HepG2 (cell line): ENCODE data around the gene KIF3C. TPM values are rescaled to one million over a fixed set of nuclear protein-coding genes. Genes with fewer than 3 reads are reported as not detected.

Experiments
- ATAC-seq: fragments of 200-7000 bp; cut with Tn5 transposase; 3 replicates; pipeline ENCODE4 v1.9.1; 2020; ENCODE audit warnings: mild to moderate bottlenecking, moderate library complexity
- BruUV-seq: library from RNA; stranded (reverse); fragments of 400-500 nt; replicated peaks from 2 replicates; lab custom pipeline; 2021; lab: Mats Ljungman, UMichigan
- CTCF ChIA-PET: fragments of 300-600 bp; formaldehyde crosslinking; extraction: SDS; loops from one replicate; lab custom pipeline; 2021; ENCODE audit warnings: low total read pairs, inconsistent platforms, low intra/inter-chr PET ratio; lab: Yijun Ruan, JAX
- POLR2A ChIA-PET: fragments of 350-600 bp; sonication (Branson Sonifier 250); formaldehyde crosslinking; loops from one replicate; lab custom pipeline; 2020; ENCODE audit warnings: antibody characterized with exemption, inconsistent platforms; lab: Yijun Ruan, JAX
- DNase-seq: peaks from one replicate; pipeline ENCODE4 v3.0.0-alpha.2; 2015; ENCODE audit warnings: low spot score
- FAIRE-seq: peaks from 3 replicates; lab custom pipeline; 2011; peaks lifted over from hg19 to GRCh38; lab: Jason Lieb, UNC
- H2AFZ ChIP-seq: one replicate; pipeline ENCODE4 v1.6.1; 2011; ENCODE audit warnings: low read length, inconsistent platforms
- H3K27ac ChIP-seq: fragments of 300-600 bp; 3 replicates; pipeline ENCODE4 v1.8.0; 2011; ENCODE audit warnings: mixed run types, mild to moderate bottlenecking, mixed read lengths, low read length, inconsistent platforms; ENCODE audit not compliant: insufficient read depth; ENCODE audit errors: extremely low read length
- H3K27me3 ChIP-seq, 2 experiments: fragments of 200-600 bp in 1 of 2; 2 replicates in 1 of 2; 3 replicates in 1 of 2; pipeline versions ENCODE4 v1.6.0 to v1.8.0; 2011; ENCODE audit warnings: low read length in 2 of 2, mild to moderate bottlenecking in 2 of 2, moderate library complexity in 2 of 2, inconsistent platforms in 1 of 2; ENCODE audit not compliant: insufficient read depth in 2 of 2, control insufficient read depth in 1 of 2
- H3K36me3 ChIP-seq, 2 experiments: fragments of 200-600 bp in 1 of 2; replicated peaks in 1 of 2; 2 replicates in 1 of 2; 3 replicates in 1 of 2; pipeline versions ENCODE4 v1.5.1 to v1.8.0; 2011; ENCODE audit warnings: low read length in 2 of 2, inconsistent platforms in 1 of 2; ENCODE audit not compliant: insufficient read depth in 2 of 2, control insufficient read depth in 1 of 2
- H3K4me1 ChIP-seq: 2 replicates; pipeline ENCODE4 v1.5.1; 2012; ENCODE audit warnings: low read length, inconsistent platforms; ENCODE audit not compliant: insufficient read depth
- H3K4me2 ChIP-seq: 2 replicates; pipeline ENCODE4 v1.6.0; 2011; ENCODE audit warnings: low read depth, low read length, inconsistent platforms
- H3K4me3 ChIP-seq, 3 experiments: fragments of 200-600 bp in 1 of 3; sonication (generic), shearing (Covaris generic) in 1 of 3; replicated peaks in 1 of 3; 2 replicates each; pipeline ENCODE4 v1.5.1; 2011 to 2016; ENCODE audit warnings: low read length in 3 of 3, inconsistent platforms in 2 of 3, low read depth in 2 of 3, mild to moderate bottlenecking in 2 of 3, control low read depth in 1 of 3, mixed read lengths in 1 of 3; ENCODE audit not compliant: insufficient read depth in 1 of 3
- H3K79me2 ChIP-seq: one replicate; pipeline ENCODE4 v1.6.1; 2011; ENCODE audit warnings: low read length, inconsistent platforms; ENCODE audit not compliant: insufficient read depth
- H3K9ac ChIP-seq: 2 replicates; pipeline ENCODE4 v1.6.0; 2011; ENCODE audit warnings: mild to moderate bottlenecking, low read depth, low read length, inconsistent platforms; ENCODE audit not compliant: insufficient read depth
- H3K9me3 ChIP-seq: 2 replicates; pipeline ENCODE4 v1.5.1; 2012; ENCODE audit warnings: mild to moderate bottlenecking, low read length
- H4K20me1 ChIP-seq: 2 replicates; pipeline ENCODE4 v1.6.0; 2011; ENCODE audit warnings: inconsistent platforms, mild to moderate bottlenecking, low read length, moderate library complexity; ENCODE audit not compliant: insufficient read depth
- CENPT ChIP-seq: sonication (generic); formaldehyde crosslinking; IDR thresholded peaks from 2 replicates; pipeline ENCODE4 v1.8.0; 2022; ENCODE audit warnings: low read depth, mild to moderate bottlenecking, moderate library complexity, missing genetic modification reagents
- ETV5 ChIP-seq: IDR thresholded peaks from 2 replicates; pipeline ENCODE4 v1.6.1; 2018; ENCODE audit warnings: missing biosample characterization, missing genetic modification reagents, inconsistent platforms, borderline replicate concordance
- GTF2F1 ChIP-seq: fragments of 150-350 bp; IDR thresholded peaks from 2 replicates; pipeline ENCODE4 v1.6.1; 2014; ENCODE audit warnings: low read length
- KMT2B ChIP-seq: IDR thresholded peaks from 2 replicates; pipeline ENCODE4 v1.6.1; 2016; ENCODE audit warnings: missing genetic modification reagents, missing compliant biosample characterization
- POGZ ChIP-seq: sonication (generic); formaldehyde crosslinking; IDR thresholded peaks from 2 replicates; pipeline ENCODE4 v1.4.0; 2020; ENCODE audit warnings: mild to moderate bottlenecking, missing genetic modification reagents
- TRIM22 ChIP-seq: fragments of 450-650 bp; IDR thresholded peaks from 2 replicates; pipeline ENCODE4 v1.6.1; 2017
- ZFP91 ChIP-seq: sonication (generic); formaldehyde crosslinking; IDR thresholded peaks from 2 replicates; pipeline ENCODE4 v1.9.0; 2022; ENCODE audit warnings: missing genetic modification reagents, mild to moderate bottlenecking, borderline replicate concordance
- ZNF3 ChIP-seq: IDR thresholded peaks from 2 replicates; pipeline ENCODE4 v1.7.0; 2017; ENCODE audit warnings: inconsistent platforms
- ZNF430 ChIP-seq: sonication (generic); formaldehyde crosslinking; IDR thresholded peaks from 2 replicates; pipeline ENCODE4 v1.9.0; 2021; ENCODE audit warnings: mild to moderate bottlenecking, missing genetic modification reagents
- ZNF567 ChIP-seq: sonication (generic); formaldehyde crosslinking; IDR thresholded peaks from 2 replicates; pipeline ENCODE4 v1.8.1; 2023; ENCODE audit warnings: mild to moderate bottlenecking, missing genetic modification reagents, borderline replicate concordance
- ZSCAN31 ChIP-seq: sonication (generic); formaldehyde crosslinking; IDR thresholded peaks from 2 replicates; pipeline ENCODE4 v1.5.0; 2020; ENCODE audit warnings: low read depth, mild to moderate bottlenecking, missing genetic modification reagents
- WGBS: methylation state at CpG from one replicate; pipeline ENCODE4 v1.1.6; 2017; ENCODE audit warnings: low lambda C conversion rate; 5-methylcytosine and 5-hydroxymethylcytosine counted together
- in situ Hi-C: cut with HindIII; loops from 2 replicates; pipeline ENCODE4 v1.10.0; 2017; ENCODE audit warnings: low pct_unique_long_range_greater_than_20kb; ENCODE audit not compliant: extremely low pct_ligation_motif_present
- intact Hi-C: fragments of 100-400 bp; cut with micrococcal nuclease; formaldehyde crosslinking; loops from one replicate; pipeline ENCODE4 v1.10.0; 2022; ENCODE audit not compliant: unreplicated experiment
- polyA plus RNA-seq, 8 experiments: library from polyadenylated mRNA; depleted of rRNA in 3 of 8; stranded (reverse) in 7 of 8; unstranded in 1 of 8; fragments of >200 nt; fragmentation: Illumina TruSeq in 4 of 8; extraction: Trizol in 4 of 8; gene quantifications; 2 replicates each; pipeline versions ENCODE4 v1.2.1 to v1.2.3, GENCODE V29; 2011 to 2016; ENCODE audit warnings: low read depth in 4 of 8, missing spikeins in 1 of 8, mixed read lengths in 1 of 8; ENCODE audit not compliant: insufficient read depth in 1 of 8
- total RNA-seq, 5 experiments: library from RNA; depleted of rRNA; stranded (reverse); fragments of >200 nt; fragmentation: Illumina TruSeq; extraction: Trizol; gene quantifications; 2 replicates each; pipeline ENCODE4 v1.2.3, GENCODE V29; 2016; ENCODE audit warnings: low read depth in 1 of 5

The KIF3C gene
- total and polyA plus RNA-seq, 2 of the 13 experiments (the other 11 are each of a cell fraction or from before 2014, with no cell fraction given): 3.6 to 4.9 TPM

- intact Hi-C loops: loop anchor here (10.0 kb wide), 1 partner anchor 80 kb away; no protein-coding TSS in a partner anchor
- H3K27ac ChIP-seq: no peak overlapping the region
- no peaks in the 10 kb centered on the region for H3K9me3 ChIP-seq
- H3K4me3 ChIP-seq: no peak overlapping the region
- no peak overlapping the region for H3K9ac ChIP-seq
- in situ Hi-C loops: loop anchor here (25.0 kb wide), 1 partner anchor 343 kb away; the partner anchor contains the start of genes ADGRF3 and SELENOI
- no peak overlapping the region for H3K4me2 ChIP-seq
- H3K27me3 ChIP-seq: peaks cover 0 to 1% of the 10 kb centered on the region in 2 experiments; a peak in 1 of 5 replicates
- DNase-seq: no peak
- H3K4me1 ChIP-seq: peaks cover 51% of the 10 kb centered on the region
- BruUV-seq: no TSS peak
- H2AFZ ChIP-seq: no peak overlapping the region
- CTCF ChIA-PET: no interaction called here
- POLR2A ChIA-PET: no interaction called here
- FAIRE-seq: no peak
- no peak for TF ChIP-seq ZFP91 (CRISPR knock-in tag)
- no peaks in the 10 kb centered on the region for H3K79me2 ChIP-seq
- no peak for ATAC-seq
- no peaks in the 10 kb centered on the region for H3K36me3 ChIP-seq
- 91% methylated on average over 15 of the region's 15 CpGs for WGBS
- H4K20me1 ChIP-seq: no peaks in the 10 kb centered on the region
These were observed 12.2 kb upstream of the KIF3C start for GRCh38 chr2:25994509-25994908.

GRCh38 chr2:25993049-25993448, 10.8 kb upstream of the KIF3C start:
- no TSS peak for BruUV-seq
- Histone ChIP-seq H3K27ac (no peak overlapping the region), H3K4me3 (no peak overlapping the region), H3K36me3 (no peaks in the 10 kb centered on the region), H3K9ac (no peak overlapping the region), H4K20me1 (no peaks in the 10 kb centered on the region), H2AFZ (no peak overlapping the region), H3K79me2 (no peaks in the 10 kb centered on the region), H3K4me2 (no peak overlapping the region; the same call in 1 of the 2 replicates), H3K9me3 (no peaks in the 10 kb centered on the region), H3K27me3 (peaks cover 0 to 1% of the 10 kb centered on the region in 2 experiments; a peak in 1 of 5 replicates), H3K4me1 (peaks cover 42% of the 10 kb centered on the region)
- DNase-seq (no peak), ATAC-seq (no peak), FAIRE-seq (no peak)
- TF ChIP-seq ZNF430 (CRISPR knock-in tag) (no peak), CENPT (CRISPR knock-in tag) (no peak), ETV5 (CRISPR knock-in tag) (no peak), ZNF567 (CRISPR knock-in tag) (no peak), GTF2F1 (no peak), KMT2B (CRISPR knock-in tag) (no peak), ZSCAN31 (CRISPR knock-in tag) (no peak), TRIM22 (no peak), POGZ (CRISPR knock-in tag) (no peak), ZNF3 (CRISPR knock-in tag) (no peak)
- ChIA-PET CTCF (no interaction called here), POLR2A (interaction anchor here (0.6 kb wide), 1 partner anchor 231 kb away, joined by 3 read pairs; no protein-coding TSS in a partner anchor)
- intact Hi-C loops (loop anchor here (10.0 kb wide), 1 partner anchor 82 kb away; no protein-coding TSS in a partner anchor), in situ Hi-C loops (loop anchor here (25.0 kb wide), 1 partner anchor 344 kb away; the partner anchor contains the start of genes ADGRF3 and SELENOI)
- 56% methylated on average over 5 of the region's 5 CpGs for WGBS
